Stimulated activated CD8-positive, alpha-beta memory T cell treated with anti-CD3 and anti-CD28 coated beads, Interleukin-7, amount 100 ng/mL, for 48 hours (primary cell): ENCODE measurements around the gene TMEM184B.

ENCODE experiments used
- DNase-seq, 2 donors: peaks; one replicate each; pipeline ENCODE4 v3.0.0-alpha.2; 2020; ENCODE audit warnings: low read depth in 1 of 2; ENCODE audit errors: extremely low read depth in 1 of 2

TMEM184B gene

GRCh38 chr22:38308791-38309498 is 36.1 kb upstream of the TMEM184B start:
- DNase-seq: no peak

- DNase-seq: no peak
Measured at GRCh38 chr22:38305471-38306448, 33.0 kb upstream of the TMEM184B start.

DNA sequence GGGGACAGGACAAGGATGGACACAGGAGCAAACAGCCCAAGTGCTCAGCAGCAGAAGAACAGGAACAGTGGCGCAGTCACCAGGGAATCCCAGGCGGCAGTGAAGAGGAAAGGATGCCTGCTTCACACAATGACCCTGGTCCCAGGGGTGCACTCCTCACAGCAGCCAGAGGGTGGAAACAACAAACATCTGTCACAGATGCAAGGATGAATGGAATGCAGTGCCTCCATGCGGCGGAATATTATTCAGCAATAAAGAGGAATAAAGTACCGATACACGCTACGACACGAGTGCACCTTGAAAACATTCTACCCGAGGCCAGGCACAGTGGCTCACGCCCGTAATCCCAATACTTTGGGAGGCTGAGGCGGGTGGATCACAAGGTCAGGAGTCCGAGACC is 31.7 kb upstream of the TMEM184B start:
- no peak for DNase-seq

- no peak for DNase-seq
Measured at GRCh38 chr22:38303974-38304373, 31.2 kb upstream of the TMEM184B start.

DNA sequence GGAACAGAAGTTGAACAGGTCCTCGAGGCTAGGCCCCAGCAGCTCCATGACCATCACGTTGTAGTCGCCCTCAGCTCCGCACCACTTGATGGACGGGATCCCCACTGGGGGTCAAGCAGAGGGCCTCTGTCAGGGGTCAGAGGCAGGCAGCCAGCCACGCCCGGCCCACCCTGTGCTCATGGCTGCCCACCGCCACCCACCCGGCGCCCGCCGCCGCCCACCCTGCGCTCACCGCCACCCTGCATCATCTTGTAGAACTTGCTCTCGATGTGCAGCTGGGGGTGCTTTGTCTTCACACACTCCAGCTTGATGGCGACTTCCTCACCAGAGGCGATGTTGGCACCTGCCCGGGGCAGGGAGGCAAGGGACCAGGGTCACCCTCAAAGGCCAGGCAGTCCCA is 30.1 kb upstream of the TMEM184B start:
- no peak for DNase-seq

DNA sequence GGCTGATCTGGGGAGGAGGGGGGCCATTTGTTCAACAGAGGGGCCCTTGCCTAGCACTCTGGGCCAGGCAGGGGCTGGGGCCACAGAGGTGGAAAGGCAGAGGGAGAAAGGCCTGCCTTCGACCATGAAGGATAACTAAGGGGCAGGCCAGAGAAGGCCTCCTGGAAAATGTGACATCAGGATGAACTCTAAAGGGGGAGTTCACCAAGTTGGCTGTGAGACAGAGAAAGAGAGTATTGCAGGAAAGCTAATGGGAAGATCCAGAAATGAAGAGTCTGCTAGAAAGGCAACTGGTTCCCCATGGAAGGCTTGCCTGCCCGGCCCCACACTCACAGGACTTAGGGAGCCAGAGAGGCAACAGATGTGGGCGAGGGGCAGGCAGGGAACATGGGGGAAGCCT is 28.1 kb upstream of the TMEM184B start:
- no peak for DNase-seq

- no peak for DNase-seq
Measured at GRCh38 chr22:38300197-38300945, 27.6 kb upstream of the TMEM184B start.

DNA sequence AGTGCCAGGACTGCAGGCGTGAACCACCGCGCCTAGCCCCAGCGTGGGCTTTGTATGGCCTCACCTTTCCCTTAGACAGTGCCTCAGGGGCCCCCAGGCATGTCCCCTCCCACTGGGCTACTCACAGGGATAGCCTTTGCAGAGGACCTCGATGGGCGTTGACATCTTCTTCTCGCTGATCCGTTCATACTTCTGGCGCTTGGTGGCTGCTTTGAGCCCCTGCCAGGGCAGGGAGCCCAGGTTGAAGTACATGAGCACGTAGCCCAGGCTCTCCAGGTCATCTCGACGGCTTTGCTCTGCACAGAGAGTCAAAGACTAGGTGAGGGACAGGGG is 26.9 kb upstream of the TMEM184B start:
- no peak for DNase-seq

- no peak for DNase-seq
Measured at GRCh38 chr22:38298312-38299005, 25.6 kb upstream of the TMEM184B start.

GRCh38 chr22:38296372-38296771 is 23.6 kb upstream of the TMEM184B start:
- no peak for DNase-seq

DNA sequence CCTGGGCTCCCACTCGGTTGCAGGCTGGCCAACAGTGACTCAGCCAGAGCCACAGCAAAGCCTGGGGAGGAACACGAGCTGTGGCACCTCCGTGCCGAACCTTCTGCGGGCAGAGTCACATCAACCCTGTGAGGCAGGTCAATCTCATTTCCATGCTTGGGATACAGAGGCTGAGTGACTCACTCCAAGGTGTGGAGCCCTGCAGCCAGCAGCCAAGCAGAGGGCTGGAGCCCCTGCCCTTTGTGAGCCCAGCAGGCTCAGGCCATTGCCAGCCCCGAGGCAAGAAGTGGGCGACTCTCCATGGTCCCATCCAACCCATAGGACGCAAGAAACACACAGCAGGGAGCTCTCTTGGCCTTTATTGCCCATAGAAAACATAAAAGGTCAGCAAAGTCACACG is 23.1 kb upstream of the TMEM184B start:
- DNase-seq: no peak

DNA sequence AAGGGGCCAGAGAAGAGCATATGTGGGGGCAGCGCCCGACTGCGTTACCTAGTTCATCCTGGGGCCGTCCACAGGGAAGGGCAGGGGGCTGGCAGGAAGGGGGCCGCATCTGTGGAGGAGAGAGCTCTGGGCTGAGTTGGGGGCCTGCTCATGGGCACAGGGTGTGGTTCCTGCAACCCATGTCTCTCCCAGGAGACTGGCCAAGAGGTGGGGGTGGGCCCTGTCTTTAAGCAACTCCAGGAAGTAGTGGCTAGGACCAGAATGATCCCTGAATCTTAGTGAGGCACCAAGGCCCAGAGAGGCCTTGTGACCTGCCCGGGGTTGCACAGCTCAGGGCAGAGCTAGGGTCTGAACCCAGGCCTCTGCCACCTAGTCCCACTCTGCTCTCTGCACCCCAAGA is 22.5 kb upstream of the TMEM184B start:
- no peak for DNase-seq

- DNase-seq: no peak
Measured at GRCh38 chr22:38294193-38294592, 21.4 kb upstream of the TMEM184B start.

GRCh38 chr22:38292694-38293093 is 19.9 kb upstream of the TMEM184B start:
- no peak for DNase-seq

- no peak for DNase-seq
Measured at GRCh38 chr22:38291201-38291777, 18.5 kb upstream of the TMEM184B start.

DNA sequence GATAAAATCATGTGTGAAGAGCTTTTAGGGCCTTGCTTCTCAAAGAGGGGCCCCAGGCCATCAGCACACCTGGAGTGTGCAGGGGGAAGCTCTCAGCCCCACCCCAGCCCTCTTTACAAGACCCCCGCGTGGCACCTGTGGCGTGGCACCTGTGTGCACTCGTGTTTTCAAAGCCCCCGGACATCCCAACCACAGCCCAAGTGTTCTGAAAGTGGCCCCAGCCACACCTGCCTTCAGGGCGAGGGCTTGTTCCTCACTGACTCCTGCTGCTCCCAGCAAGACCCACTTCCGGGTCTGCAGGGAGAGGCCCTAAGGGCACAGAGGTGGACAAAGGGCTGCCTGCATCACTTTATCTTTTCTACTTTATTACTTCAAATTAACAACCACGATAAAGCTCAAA is 17.5 kb upstream of the TMEM184B start:
- no peak for DNase-seq

GRCh38 chr22:38289583-38290082 is 16.8 kb upstream of the TMEM184B start:
- no peak for DNase-seq

- no peak for DNase-seq
Measured at GRCh38 chr22:38286915-38287669, 14.3 kb upstream of the TMEM184B start.

- DNase-seq: no peak
Measured at GRCh38 chr22:38285018-38285417, 12.2 kb upstream of the TMEM184B start.

- no peak for DNase-seq
Measured at GRCh38 chr22:38284042-38284402, 11.2 kb upstream of the TMEM184B start.
